WTC11 (cell line): Measurements from ENCODE around the gene DHRS1. TPM values are rescaled to one million over a fixed set of nuclear protein-coding genes. Genes with fewer than 3 reads are reported as not detected.

Experiments used
- ATAC-seq: fragments of 200-7000 bp; cut with Tn5 transposase; 2 replicates; pipeline ENCODE4 v1.10.0; 2021; ENCODE audit warnings: mild to moderate bottlenecking, moderate library complexity
- CTCF ChIA-PET: fragments of 300-600 bp; sonication (Branson Sonifier 250); formaldehyde crosslinking; loops from one replicate; lab custom pipeline; 2021; ENCODE audit warnings: antibody characterized with exemption; lab: Charles Lee
- POLR2A ChIA-PET: fragments of 350-600 bp; sonication (Branson Sonifier 250); formaldehyde crosslinking; loops from one replicate; lab custom pipeline; 2021; ENCODE audit warnings: antibody characterized with exemption; lab: Charles Lee
- DNase-seq: peaks from one replicate; pipeline ENCODE4 v3.0.0; 2021; ENCODE audit warnings: low spot score
- H3K27ac Mint-ChIP-seq: 2 replicates; pipeline ENCODE4 v1.8.0; 2021; ENCODE audit warnings: mixed read lengths
- H3K27me3 Mint-ChIP-seq: 2 replicates; pipeline ENCODE4 v1.8.0; 2021; ENCODE audit warnings: low read depth, mild to moderate bottlenecking, moderate library complexity, mixed read lengths
- H3K36me3 Mint-ChIP-seq: 2 replicates; pipeline ENCODE4 v1.8.0; 2021; ENCODE audit warnings: mixed read lengths
- H3K4me1 Mint-ChIP-seq: 2 replicates; pipeline ENCODE4 v1.8.0; 2022; ENCODE audit warnings: mixed read lengths
- H3K4me3 Mint-ChIP-seq: 2 replicates; pipeline ENCODE4 v1.8.0; 2021; ENCODE audit warnings: mild to moderate bottlenecking, moderate library complexity, mixed read lengths
- H3K9me3 Mint-ChIP-seq: 2 replicates; pipeline ENCODE4 v1.8.0; 2021; ENCODE audit warnings: mixed read lengths
- AR ChIP-seq: fragments of 250-450 bp; sonication (Bioruptor Pico); IDR thresholded peaks from 2 replicates; pipeline ENCODE4 v1.9.0; 2021; ENCODE audit warnings: mild to moderate bottlenecking
- CDX4 ChIP-seq: fragments of 250-450 bp; sonication (Bioruptor Pico); IDR thresholded peaks from 2 replicates; pipeline ENCODE4 v1.9.0; 2021; ENCODE audit warnings: moderate library complexity, mild to moderate bottlenecking, inconsistent platforms, borderline replicate concordance
- CREB1 ChIP-seq: sonication (generic); formaldehyde crosslinking; IDR thresholded peaks from 2 replicates; pipeline ENCODE4 v1.8.0; 2023; ENCODE audit warnings: mild to moderate bottlenecking, missing genetic modification reagents
- CREM ChIP-seq: sonication (generic); formaldehyde crosslinking; IDR thresholded peaks from 2 replicates; pipeline ENCODE4 v1.8.1; 2022; ENCODE audit warnings: mild to moderate bottlenecking, missing genetic modification reagents, moderate library complexity
- E2F5 ChIP-seq: sonication (generic); formaldehyde crosslinking; IDR thresholded peaks from 2 replicates; pipeline ENCODE4 v1.8.1; 2022; ENCODE audit warnings: mild to moderate bottlenecking, moderate library complexity, missing genetic modification reagents
- ETV6 ChIP-seq: sonication (generic); formaldehyde crosslinking; IDR thresholded peaks from 2 replicates; pipeline ENCODE4 v1.8.1; 2022; ENCODE audit warnings: mild to moderate bottlenecking, missing genetic modification reagents
- MXD4 ChIP-seq: fragments of 250-450 bp; sonication (Bioruptor Pico); IDR thresholded peaks from 2 replicates; pipeline ENCODE4 v1.8.0; 2021; ENCODE audit warnings: mild to moderate bottlenecking, moderate library complexity, borderline replicate concordance
- NFE2L1 ChIP-seq: sonication (generic); formaldehyde crosslinking; IDR thresholded peaks from 2 replicates; pipeline ENCODE4 v1.8.1; 2023; ENCODE audit warnings: missing genetic modification reagents
- PRRX2 ChIP-seq: fragments of 250-450 bp; sonication (Bioruptor Pico); IDR thresholded peaks from 2 replicates; pipeline ENCODE4 v1.8.0; 2021; ENCODE audit warnings: mild to moderate bottlenecking
- USF2 ChIP-seq: sonication (generic); formaldehyde crosslinking; IDR thresholded peaks from 2 replicates; pipeline ENCODE4 v1.8.1; 2023; ENCODE audit warnings: mild to moderate bottlenecking, missing genetic modification reagents, moderate library complexity
- ZNF263 ChIP-seq: sonication (generic); formaldehyde crosslinking; IDR thresholded peaks from 2 replicates; pipeline ENCODE4 v1.8.1; 2022; ENCODE audit warnings: low read depth, mild to moderate bottlenecking, moderate library complexity, missing genetic modification reagents
- ZNF281 ChIP-seq: sonication (generic); formaldehyde crosslinking; IDR thresholded peaks from 2 replicates; pipeline ENCODE4 v1.8.0; 2023; ENCODE audit warnings: mild to moderate bottlenecking, missing genetic modification reagents
- ZNF671 ChIP-seq: fragments of 250-450 bp; sonication (Bioruptor Pico); IDR thresholded peaks from 2 replicates; pipeline ENCODE4 v1.8.0; 2021; ENCODE audit warnings: mild to moderate bottlenecking
- total RNA-seq: library from RNA; stranded (reverse); gene quantifications from 3 replicates; pipeline ENCODE4 v1.2.3, GENCODE V29; 2021

Gene DHRS1
- total RNA-seq, 1 experiment from 2014 or later = 13.9 TPM

GRCh38 chr14:24252289-24253124 is 47.1 kb downstream of the DHRS1 start:
- no peaks in the 10 kb centered on the region for H3K36me3 Mint-ChIP-seq
- no peak overlapping the region for H3K4me3 Mint-ChIP-seq
- H3K27ac Mint-ChIP-seq = no peak overlapping the region
- ChIA-PET POLR2A (interaction anchor here (1.0 to 1.1 kb wide), 2 partner anchors 10 to 18 kb away, joined by 3 to 4 read pairs; partner anchors contain the start of gene TINF2), CTCF (interaction anchor here (1.2 to 3.8 kb wide), 6 partner anchors 10 to 184 kb away, joined by 3 to 26 read pairs (median 6); partner anchors contain the start of genes CIDEB and TINF2)
- DNase-seq = no peak
- peaks cover 7% of the 10 kb centered on the region for H3K27me3 Mint-ChIP-seq
- H3K4me1 Mint-ChIP-seq = no peaks in the 10 kb centered on the region
- H3K9me3 Mint-ChIP-seq = no peaks in the 10 kb centered on the region
- TF ChIP-seq CDX4 (CRISPR knock-in tag) = no peak
- no peak for TF ChIP-seq CREM (CRISPR knock-in tag)
- TF ChIP-seq ZNF281 (CRISPR knock-in tag) = no peak
- TF ChIP-seq NFE2L1 (CRISPR knock-in tag) = no peak
- TF ChIP-seq USF2 = no peak
- no peak for TF ChIP-seq ETV6
- TF ChIP-seq ZNF263 (CRISPR knock-in tag) = no peak
- no peak for TF ChIP-seq PRRX2 (CRISPR knock-in tag)
- TF ChIP-seq, all 79 proteins: peak for 0
- ATAC-seq = no peak

GRCh38 chr14:24251880-24252288 is 47.7 kb downstream of the DHRS1 start:
- TF ChIP-seq CREB1 = no peak
- no peak for TF ChIP-seq ZNF671
- no peak for TF ChIP-seq AR
- no peak for TF ChIP-seq E2F5
- TF ChIP-seq MXD4 = no peak
- TF ChIP-seq, all 79 proteins: peak for 0
- Mint-ChIP-seq H3K27ac (no peak overlapping the region), H3K27me3 (peaks cover 11% of the 10 kb centered on the region), H3K4me3 (no peak overlapping the region), H3K4me1 (no peaks in the 10 kb centered on the region), H3K9me3 (no peaks in the 10 kb centered on the region), H3K36me3 (no peaks in the 10 kb centered on the region)
- DNase-seq (no peak), ATAC-seq (peak; percentile 65)
- CTCF ChIA-PET = interaction anchor here (0.6 to 3.8 kb wide), 7 partner anchors 10 to 185 kb away, joined by 3 to 26 read pairs (median 4); partner anchors contain the start of genes CIDEB and TINF2
- POLR2A ChIA-PET = interaction anchor here (1.0 to 1.1 kb wide), 2 partner anchors 9 to 19 kb away, joined by 3 to 4 read pairs; partner anchors contain the start of gene TINF2
